GM19351 (cell line): ENCODE data around the gene BRAP.
"Not testable (repeated sequence)": the region's sequence is repeated elsewhere in the genome, so short reads cannot be mapped to it uniquely, and the experiment has no call there.

ENCODE experiments used
- ATAC-seq: cut with Tn5 transposase; IDR thresholded peaks from one replicate; pipeline ENCODE4 v1.9.1; 2021; ENCODE audit warnings: mild to moderate bottlenecking, moderate library complexity; ENCODE audit not compliant: unreplicated experiment

The BRAP gene

GRCh38 chr12:111685811-111686573 lies at the start of gene BRAP, which contains the start of gene ACAD10:
BRAP (minus strand) TSS chr12:111685956; CDS start chr12:111685792, 164 bp downstream.
ACAD10 (plus strand) TSS chr12:111686053; CDS start chr12:111692710, 6,657 bp downstream.
- peak; percentile 92 for ATAC-seq

GRCh38 chr12:111733340-111733915 lies 47.7 kb upstream of the BRAP start:
- ATAC-seq: no peak

DNA sequence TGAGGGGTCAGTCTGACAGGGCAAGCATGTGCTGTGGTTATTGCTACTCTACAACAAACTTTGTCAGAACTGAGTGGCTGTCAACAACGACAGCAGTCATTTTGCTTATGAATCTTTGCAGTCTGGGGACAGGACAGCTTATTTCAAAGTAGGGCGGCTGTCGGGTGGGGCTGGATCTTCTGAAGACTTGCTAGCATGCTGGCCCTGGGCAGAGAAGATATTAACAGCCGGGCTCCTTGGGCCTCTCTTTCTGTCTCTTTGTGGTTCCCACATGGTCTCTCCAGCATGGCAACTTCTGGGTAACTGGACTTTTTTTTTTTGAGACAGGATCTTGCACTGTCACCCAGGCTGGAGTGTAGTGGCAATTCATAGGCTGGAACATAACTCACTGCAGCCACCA lies 47.0 kb upstream of the BRAP start:
- ATAC-seq: no peak

DNA sequence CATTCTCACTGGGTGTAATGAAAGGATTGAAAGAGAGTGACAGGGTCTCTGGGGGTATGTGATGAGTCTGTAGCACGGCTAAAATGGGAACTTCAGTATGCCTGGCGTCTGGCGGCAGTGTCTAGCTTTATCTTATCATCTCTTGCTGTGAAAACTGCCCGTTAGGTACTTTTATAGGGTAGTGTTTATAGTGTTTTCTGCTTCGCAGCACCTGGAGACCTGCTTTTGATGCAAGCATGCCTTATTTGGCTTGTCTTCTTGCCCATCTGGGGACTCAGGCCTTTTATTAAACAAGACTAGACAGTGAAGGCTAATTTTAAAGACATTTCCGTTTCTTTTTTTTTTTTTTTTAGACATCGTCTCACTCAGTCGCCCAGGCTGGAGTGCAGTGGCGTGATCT lies 44.7 kb upstream of the BRAP start:
- no peak for ATAC-seq

DNA sequence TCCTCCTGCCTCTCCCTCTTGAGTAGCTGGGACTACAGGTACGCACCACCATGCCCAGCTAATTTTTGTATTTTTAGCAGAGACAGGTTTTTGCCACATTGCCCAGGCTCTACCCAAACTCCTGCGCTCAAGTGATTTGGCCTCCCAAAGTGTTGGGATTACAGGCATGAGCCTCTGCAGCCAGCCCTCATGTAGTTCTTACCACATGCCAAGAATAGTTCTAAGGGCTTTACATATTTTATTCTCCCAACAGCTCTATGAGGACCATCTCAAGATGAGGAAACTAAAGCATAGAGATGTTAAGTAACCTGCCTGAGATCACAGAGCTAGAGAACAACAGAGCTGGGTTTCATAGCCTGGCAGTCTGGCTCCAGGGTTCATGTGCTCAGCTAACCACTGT lies 43.0 kb upstream of the BRAP start:
- no peak for ATAC-seq

DNA sequence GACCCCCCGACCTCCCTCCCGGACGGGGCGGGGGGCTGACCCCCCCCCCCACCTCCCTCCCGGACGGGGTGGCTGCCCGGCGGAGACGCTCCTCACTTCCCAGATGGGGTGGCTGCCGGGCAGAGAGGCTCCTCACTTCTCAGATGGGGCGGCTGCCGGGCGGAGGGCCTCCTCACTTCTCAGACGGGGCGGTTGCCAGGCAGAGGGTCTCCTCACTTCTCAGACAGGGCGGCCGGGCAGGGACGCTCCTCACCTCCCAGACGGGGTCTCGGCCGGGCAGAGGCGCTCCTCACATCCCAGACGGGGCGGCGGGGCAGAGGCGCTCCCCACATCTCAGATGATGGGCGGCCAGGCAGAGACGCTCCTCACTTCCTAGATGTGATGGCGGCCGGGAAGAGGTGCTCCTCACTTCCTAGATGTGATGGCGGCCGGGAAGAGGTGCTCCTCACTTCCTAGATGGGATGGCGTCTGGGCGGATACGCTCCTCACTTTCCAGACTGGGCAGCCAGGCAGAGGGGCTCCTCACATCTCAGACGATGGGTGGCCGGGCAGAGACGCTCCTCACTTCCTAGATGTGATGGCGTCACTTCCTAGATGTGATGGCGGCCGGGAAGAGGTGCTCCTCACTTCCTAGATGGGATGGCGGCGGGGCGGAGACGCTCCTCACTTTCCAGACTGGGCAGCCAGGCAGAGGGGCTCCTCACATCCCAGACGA lies 38.0 kb upstream of the BRAP start:
- not testable (repeated sequence) for ATAC-seq

DNA sequence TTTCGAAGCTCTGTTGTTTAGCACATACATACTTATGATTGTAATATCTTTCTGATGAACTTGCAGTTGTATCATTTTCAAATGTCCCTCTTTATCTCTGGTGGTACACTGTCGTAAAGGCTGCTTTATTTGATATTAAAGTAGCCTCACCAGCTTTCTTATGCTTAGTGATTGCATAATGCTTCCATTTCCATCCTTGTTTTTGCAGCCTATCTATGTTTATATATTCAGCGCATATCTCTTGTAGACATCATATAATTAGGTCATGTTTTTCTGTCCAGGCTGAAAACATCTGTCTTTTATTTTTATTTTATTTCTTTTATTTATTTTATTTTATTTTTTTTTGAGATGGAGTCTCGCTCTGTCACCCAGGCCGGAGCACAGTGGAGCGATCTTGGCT lies 34.7 kb upstream of the BRAP start:
- ATAC-seq: no peak

DNA sequence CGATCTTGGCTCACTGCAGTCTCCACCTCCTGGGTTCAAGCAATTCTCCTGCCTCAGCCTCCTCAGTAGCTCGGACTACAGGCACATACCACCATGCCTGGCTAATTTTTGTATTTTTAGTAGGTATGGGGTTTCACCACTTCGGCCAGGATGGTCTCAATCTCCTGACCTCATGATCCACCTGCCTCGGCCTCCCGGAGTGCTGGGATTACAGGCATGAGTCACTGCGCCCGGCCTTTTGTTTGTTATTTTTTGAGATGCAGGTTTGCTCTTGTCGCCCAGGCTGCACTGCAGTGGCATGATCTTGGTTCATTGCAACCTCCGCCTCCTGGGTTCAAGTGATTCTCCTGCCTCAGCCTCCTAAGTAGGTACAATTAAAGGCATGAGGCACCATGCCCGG lies 33.6 kb upstream of the BRAP start:
- not testable (repeated sequence) for ATAC-seq

DNA sequence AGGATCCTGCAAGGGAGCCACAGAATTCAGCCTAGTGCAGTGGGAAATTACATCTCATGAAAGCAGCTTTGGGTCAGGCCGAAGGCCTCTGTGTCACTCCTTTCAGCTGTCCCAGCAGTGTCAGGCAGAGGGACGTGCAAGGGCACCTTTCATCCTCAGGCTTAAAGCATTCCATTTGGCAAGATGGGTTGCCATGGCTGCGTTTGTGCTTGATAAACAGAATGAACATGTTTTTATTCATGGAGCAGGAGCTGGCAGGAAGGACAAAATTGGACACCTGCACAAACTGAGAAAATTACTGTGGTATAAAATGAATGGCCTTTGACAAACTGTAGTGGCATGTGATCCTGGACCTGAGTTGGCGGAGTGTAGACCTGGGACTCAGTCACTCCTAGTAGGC lies 29.5 kb upstream of the BRAP start:
- ATAC-seq: no peak

DNA sequence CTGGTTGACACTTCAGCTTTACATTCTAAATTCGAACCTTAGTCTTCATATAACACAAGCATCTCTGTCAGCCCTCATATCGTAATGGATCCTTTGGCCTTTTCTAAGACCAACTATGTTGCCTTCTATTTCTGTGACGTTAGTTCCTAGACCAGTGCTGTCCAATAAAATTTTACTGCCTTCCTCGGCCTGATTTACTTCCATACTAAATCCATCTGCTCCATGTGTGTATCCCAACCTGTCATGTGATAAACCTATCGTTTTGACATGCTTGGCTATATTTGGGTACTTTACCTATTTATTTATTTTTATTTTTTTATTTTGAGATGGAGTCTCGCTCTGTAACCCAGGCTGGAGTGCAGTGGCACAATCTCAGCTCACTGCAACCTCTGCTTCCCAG lies 20.4 kb upstream of the BRAP start:
- ATAC-seq: no peak

DNA sequence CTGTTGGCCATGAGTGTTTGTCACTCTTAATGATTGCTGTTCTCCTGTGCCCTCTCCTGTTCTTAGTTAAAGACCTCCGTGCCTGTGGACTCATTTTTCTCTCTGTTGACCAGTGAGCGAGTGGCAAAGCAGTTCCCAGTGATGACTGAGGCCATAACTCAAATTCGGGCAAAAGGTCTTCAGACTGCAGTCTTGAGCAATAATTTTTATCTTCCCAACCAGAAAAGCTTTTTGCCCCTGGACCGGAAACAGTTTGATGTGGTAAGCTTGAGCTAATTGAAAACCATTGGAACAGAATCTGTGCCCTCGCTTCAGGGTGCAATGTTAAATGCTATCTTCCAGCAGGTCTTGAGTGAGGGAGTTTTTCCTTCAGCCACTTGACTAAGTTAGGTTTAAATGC lies 19.9 kb upstream of the BRAP start:
- no peak for ATAC-seq

DNA sequence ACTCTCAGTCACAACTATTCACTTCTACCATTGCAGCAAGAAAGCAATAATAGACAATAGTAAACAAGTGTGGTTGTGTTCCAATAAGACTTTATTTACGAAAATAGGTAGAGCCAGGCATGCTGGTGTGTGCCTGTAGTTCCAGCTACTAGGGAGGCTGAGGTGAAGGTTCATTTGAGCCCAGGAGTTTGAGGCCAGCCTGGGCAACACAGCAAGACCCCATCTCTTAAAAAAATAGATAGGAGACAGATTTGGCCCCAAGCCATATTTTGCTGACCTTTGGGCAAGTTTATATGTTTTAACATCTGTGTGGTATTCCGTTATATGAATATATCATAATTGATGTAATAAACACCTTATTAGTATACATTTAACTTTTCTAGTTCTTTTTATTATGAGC lies 14.2 kb upstream of the BRAP start:
- no peak for ATAC-seq

GRCh38 chr12:111693818-111694217 lies 8.1 kb upstream of the BRAP start:
- no peak for ATAC-seq

- no peak for ATAC-seq
Measured at GRCh38 chr12:111692575-111693210, 6.9 kb upstream of the BRAP start.

GRCh38 chr12:111691262-111691661 lies 5.5 kb upstream of the BRAP start:
- no peak for ATAC-seq

- ATAC-seq: no peak
Measured at GRCh38 chr12:111687952-111688351, 2.2 kb upstream of the BRAP start.

GRCh38 chr12:111687255-111687654 lies 1.5 kb upstream of the BRAP start:
- ATAC-seq: no peak

GRCh38 chr12:111686574-111687105 lies 884 bp upstream of the BRAP start:
- no peak for ATAC-seq

DNA sequence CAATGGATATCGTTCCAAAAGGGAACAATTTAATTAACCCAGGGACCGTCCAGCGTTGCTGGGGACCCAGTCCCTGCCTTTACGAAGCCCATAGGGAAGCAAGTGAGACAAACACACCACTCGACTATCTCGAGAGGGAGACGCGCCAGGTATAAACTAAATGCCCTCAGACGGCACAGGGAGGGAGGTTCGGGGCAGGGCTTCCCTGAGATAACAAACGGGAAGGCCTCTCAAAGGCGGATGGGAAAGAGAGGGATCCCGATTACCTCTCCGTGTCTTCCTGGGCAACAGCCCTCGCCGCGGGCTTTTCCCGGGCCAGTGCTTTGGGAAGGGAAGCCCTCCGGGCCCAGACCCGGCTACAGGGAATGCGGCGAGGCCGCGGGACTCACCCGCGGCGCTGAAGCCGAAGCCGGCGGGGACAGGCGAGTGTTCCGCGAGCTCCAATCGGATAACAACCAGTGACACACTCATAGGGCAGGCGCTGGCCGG lies 390 bp downstream of the BRAP start:
- no peak for ATAC-seq

GRCh38 chr12:111684485-111685198 lies 1.1 kb downstream of the BRAP start:
- ATAC-seq: not testable (repeated sequence)
